HG03280 (cell line): ENCODE results near the gene RUNDC3A.

Source experiments
- ATAC-seq: cut with Tn5 transposase; IDR thresholded peaks from one replicate; pipeline ENCODE4 v1.9.1; 2021; ENCODE audit warnings: mild to moderate bottlenecking, moderate library complexity; ENCODE audit not compliant: unreplicated experiment

Gene RUNDC3A

DNA sequence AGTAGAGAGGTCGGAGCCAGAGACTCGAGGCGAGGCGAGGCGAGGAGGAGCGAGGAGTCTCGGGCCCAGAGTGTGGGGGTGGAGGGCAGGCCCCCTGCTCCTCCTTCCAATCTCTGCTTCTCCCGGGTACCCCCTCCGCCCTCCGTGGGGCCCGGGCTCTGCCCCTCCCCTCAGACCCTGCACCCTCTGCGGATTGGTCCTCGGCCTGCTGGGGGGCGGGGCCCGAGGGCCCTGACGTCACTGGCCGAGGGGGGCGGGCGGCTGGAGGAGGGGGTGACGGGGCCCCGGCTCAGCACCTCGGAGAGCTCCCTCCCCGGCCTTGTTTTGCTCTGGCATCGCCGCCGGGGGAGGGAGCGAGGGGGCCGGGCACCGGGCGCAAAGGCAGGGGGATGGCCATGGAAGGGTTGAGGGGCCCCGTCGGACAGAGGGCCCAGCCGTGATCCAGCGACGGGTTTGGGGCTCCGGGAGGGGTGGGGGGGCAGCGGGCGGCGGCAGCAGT, at the start of gene RUNDC3A:
Gene RUNDC3A (plus strand): TSS at position 282 of the 499 bp plus-strand sequence. CDS start 232 bp downstream, outside the sequence.
- ATAC-seq: peak; percentile 75

DNA sequence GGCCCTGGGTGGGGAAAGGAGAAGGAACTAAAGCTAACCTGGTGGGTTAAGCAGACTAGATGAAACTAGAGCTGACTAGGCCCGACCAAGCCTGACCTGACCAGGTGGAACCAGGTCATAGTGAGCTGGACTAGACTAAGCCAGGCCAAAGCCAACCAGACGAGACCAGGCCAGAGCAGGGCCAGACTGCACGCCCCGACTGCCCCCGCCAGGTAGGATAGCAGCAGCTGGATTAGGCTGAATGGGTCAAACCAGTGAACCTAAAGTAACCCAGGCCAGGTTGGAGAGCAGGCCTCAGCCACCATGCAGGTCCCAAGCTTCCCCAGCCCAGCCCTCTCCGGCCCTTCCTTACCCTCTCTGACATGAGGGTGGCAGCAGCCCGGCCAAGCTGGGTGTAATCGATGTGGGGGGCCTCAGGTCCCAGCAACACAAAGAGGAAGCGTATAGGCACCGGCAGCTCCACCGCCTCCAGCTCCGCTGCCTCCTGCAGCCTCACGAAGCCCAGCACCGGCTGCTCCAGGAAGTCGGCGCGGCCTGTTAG, 49.5 kb upstream of the RUNDC3A start:
- no peak for ATAC-seq

DNA sequence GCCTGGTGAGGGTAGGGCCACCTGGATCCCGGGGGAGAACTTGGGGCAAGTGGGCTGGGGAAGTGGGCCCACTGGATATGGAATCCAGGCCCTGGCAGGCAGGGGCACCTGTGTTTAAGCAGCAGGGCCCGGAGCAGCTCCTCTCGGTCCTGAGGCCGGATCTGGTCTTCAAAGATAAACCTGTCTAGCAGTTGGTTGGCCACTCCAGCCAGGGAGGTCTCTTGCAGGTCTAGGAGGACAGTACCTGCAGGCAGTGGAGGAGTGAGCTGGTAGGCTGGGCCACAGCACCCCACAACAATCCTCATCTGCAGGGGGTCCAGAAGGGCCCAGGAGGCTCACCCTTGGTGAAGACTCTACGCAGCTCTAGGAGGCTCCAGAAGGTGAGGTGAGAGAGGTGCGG, 48.1 kb upstream of the RUNDC3A start:
- ATAC-seq: no peak

DNA sequence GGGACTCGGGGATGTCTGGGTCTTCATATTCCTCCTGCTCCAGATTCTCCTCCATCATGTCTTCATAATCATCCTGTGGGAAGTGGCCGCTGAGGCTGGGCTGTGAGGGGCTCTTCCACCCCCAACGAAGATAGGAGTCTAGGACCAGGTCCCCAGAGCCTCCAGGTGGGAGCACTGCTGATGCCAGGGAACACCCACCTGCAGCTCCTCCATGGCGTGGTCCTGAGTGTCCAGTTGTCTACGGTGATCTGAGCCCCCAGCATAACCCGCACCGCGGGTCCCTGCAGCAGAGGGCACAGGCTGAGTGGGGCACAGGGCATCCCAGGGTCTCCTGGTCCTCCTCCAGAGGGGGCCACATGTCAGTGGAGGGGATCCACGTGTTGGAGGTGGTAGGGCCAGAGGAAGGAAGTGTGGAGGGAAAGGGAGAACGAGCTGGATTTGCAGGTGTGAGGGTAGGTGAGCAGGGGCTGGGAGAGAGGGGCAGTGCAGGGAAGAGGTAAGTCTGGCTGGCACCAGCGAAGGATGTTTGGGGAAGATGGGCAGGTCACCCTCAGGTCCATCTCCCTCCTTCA, 45.7 kb upstream of the RUNDC3A start:
- ATAC-seq: no peak

DNA sequence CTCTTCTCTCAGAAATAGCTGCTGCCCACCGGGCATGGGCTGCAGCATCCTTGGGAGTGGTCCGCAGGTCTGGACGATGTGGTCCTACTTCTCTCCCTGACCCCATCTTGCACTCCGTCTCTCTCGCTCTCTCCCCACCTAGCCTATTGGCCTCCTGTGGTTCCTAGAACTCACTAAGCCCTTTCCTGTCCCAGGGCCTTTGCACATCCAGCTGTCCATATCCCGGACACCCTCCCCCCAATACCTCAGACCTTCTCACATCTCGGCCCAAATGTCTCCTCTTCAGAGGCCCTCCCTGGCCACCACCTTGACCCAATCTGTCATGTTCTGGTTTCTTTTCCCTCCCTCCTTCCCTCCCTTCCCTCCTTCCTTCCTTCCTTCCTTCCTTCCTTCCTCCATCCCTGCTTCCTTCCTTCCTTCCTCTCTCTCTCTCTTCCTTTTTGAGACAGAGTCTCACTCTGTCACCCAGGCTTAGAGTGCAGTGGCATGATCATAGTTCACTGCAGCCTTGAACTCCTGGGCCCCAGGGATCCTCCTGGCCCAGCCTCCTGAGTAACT, 45.0 kb upstream of the RUNDC3A start:
- ATAC-seq: no peak

DNA sequence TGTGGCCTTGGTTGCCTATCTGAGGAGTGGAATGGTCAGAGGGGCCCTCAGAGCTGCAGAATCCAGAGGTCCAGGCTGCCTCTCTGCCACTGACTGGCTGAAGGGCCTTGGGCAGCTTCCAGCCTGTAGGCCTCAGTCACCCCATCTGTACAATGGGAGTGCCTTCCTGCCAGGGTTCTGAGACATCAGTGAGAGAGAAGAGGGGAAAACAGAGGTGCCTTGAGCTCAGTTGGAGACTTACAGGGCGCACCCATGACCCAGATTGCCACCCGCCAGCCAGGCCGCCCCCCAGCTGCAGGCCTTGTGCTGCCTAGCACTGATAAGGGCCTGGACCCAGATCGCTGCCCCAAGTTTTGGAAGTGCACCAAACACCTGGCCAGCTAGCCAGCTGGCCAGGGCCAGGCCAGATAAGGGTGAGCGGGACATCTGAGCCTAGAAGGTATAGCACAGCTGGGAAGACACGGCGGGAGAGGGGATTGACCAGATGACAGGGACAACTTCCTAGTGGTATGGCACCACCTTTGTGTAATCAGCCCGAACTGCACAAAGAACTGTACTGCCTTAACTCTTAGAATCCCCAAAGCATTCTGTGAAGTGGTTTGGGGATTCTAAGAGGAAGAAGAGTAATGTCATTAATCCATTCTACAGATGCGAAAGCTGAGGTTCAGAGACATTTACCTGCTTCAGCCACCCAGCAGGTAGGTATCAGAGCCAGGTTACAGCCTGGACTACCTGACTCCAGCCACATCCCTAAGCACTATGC, 41.8 kb upstream of the RUNDC3A start:
- ATAC-seq: no peak

DNA sequence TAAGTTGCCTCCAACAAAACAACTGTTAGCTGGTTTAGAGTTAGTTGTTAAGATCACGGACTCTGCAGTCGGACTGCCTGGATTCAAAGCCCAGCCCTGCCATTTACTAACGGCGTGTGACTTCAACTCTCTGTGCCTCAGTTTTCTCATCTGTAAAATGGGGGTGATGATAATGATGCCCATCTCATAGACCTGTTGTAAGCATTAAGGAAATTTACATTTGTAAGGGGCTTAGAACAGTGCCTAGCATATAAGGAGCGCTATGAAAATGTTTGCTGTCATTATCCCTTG, 41.3 kb upstream of the RUNDC3A start:
- no peak for ATAC-seq

DNA sequence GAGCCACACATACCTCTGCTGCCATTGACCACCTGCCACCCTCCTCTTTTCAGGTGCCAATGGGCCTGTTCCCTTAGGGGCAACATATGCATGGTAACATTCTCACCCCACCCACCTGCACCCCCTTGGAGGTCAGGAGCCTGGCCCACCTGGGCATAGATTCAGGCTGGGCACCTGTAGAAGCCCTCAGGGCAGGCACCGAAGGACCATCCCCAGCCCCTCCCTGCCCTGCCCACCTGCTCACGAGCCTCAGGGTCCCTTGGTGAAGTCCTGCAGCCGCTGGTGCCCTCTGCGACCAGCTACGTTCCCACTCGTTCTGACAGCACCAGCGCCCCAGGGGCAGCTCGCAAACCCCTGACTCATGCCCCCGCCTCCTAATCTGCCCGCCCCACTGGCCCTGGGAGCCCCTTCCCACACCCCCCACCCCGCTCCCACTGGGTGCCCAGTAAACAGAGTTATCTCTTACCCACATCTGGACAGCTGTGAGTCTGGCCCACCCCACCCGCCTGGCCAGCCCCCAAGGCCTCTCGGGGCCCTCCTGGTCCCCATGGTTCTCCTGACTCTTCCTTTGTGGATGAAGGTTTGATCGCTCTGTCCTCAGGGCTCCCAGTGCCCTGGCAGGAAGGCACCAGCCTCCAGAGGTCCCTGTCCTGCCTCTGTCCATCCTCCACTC, 40.4 kb upstream of the RUNDC3A start, which contains the start of gene SLC4A1:
Gene SLC4A1 (minus strand): TSS at position 318 of the 673 bp plus-strand sequence. CDS start 5,269 bp downstream, outside the sequence.
- no peak for ATAC-seq

DNA sequence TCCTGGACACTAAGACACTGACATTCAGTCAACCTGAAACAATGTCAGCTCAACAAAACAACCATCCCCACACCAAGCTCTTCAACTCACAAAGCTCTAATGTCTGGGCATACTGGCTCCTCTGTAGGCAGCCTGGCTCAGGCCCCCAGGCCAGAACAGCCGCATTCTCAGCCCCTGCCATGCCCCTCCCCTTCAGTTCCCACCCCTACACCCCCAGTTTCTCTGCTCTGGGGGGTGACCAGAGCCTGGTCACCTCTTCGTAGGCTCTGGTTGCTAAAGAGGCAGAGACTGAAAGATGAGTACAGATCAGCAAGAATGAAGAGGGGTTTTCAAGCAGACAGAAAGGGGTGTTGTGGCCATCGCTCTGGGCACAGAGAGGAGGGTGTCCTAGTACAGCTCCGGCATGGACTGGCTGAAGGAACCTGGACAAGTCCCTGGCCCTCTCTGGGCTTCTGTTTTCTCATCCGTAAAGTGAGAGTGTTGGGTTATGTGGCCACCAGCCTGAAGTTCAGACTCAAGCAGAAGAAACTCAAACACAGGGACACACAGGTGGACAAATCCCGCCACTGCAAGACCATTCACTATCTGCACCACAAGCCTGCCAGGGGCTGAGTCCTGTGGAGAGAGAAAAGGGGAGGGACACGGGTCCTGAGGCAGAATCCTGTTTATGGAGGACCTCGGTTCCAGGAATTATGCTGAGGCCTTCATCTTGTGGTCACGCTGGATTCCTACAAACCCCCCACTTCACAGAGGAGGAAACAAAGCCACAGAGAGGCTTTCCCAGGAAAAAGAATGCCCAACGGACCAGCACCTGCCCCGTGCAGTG, 39.5 kb upstream of the RUNDC3A start:
- ATAC-seq: no peak

DNA sequence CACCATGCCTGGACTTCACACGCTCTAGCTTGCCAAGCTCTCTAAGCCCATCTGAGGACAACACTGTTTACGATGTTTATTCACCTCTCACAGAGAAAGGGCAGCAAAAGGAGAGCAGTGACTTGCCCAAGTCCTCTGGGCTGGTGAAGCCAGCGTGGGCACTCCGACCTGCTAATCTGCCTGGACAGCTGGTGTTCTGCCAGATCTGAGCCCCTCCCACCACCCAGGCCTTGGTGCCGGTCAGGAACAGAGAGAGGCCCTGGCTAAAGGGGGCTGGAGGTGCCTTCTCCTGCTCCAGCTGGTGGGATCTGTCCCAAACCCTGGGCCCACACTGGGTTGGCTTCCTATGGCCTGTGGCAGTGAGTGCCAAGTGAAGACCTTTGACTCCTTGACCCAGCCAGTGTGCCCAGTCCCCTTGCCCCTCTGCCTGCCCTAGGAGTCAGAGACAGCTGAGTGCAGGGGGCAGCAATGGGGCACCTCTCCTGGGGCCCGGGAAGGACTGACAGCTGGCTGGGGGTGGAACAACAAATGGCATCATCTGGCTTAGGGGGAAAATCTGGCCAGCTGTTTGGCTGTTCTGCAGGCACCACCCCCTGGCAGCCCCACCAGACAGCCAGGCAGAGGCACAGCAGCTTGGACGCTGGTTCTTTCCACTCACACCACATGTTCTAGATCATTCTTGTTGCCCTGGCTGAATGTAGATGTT, 38.7 kb upstream of the RUNDC3A start:
- ATAC-seq: no peak

DNA sequence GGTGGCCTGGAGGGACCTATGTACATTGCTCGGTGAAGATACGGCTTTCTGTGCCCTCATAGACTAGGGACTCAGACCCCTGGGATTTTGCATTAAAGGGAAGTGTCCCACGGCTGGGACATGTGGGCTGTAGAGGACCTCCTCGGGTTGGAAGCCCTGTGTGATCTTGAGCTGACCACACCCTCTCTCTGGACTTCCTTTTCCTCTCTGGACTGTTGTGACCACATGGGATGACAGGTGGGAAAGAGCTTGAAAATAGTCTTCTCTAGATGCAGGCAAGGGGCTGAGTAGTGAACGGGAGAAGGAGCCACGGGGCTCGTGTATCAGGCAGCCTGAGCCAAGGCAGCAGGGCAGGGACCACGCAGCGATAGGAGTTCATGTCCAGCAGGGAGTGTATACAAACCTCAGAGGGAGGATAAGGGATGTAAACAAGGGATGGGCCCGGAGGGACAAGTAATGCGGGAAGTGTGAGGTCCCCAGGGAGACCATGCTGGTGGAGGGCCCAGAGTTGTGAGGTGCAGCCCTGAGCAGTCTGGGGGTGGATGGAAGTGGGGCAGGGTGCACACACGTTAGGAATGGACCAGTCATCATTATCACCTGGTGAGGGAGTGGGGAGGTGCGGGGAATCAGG, 36.0 kb upstream of the RUNDC3A start:
- no peak for ATAC-seq

DNA sequence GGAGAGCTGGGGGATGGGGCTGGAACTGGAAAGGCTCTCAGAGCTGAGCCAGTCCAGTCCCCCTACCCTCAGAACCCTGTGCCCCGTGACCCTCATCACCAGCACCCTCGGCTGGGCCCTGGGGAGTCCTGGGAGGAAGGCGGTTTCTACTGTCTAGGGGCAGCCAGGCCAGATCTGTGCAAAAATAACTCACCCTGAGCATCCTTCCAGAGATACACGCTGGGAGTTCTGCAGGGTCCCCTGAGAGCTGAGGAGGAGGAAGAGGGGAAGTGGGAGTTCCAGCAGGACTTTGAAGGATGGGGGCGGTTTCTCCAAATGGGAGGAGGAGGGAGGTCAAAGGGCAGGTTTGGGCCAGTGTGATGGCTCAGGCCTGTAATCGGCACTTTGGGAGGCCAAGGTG, 35.4 kb upstream of the RUNDC3A start:
- ATAC-seq: no peak

DNA sequence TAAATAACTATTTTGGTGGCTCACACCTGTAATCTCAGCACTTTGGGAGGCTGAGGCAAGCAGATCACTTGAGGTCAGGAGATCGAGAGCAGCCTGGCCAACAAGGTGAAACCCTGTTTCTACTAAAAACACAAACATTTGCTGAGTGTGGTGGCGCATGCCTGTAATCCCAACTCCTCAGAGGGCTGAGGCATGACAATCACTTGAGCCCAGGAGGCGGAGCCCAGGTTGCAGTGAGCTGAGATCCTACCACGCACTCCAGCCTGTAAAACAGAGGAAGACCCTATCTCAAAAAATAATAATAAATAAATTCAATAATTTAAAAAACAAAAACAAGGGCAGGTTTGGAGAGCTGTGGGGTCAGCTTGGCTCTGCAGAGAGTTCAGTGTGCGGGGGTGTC, 34.8 kb upstream of the RUNDC3A start:
- no peak for ATAC-seq

DNA sequence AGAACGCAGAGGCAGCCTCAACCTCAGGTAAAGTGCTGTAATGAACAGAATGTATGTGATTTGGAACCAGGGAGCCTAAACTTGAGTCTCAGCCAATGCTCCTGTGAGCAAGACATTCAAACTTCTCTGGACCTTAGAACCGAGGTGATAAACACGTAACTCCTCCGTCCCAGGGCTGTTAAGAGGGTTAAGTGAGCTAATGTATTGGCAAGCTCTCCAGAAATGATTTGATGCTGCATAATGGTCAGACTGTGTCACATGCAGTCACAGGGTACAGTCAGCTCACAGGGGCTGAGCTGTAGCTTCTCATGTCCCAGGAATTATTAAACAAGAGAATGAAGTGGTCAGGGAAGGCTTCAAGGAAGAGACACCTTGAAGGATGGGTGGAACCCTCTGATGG, 30.4 kb upstream of the RUNDC3A start:
- no peak for ATAC-seq

DNA sequence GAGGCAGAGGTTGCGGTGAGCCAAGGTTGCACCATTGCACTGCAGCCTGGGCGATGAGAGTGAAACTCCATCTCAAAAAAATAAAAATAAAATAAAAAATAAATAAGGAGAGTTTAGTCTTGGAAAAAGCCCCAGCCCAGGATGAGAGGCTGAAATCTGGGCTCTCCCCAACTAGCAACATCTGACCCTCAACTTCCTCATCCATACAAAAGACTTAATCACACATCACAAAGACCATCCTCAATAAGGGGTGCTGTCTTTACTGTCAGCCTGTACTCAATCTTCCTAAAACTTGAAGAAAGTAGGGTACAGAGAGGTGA, 29.1 kb upstream of the RUNDC3A start:
- no peak for ATAC-seq

DNA sequence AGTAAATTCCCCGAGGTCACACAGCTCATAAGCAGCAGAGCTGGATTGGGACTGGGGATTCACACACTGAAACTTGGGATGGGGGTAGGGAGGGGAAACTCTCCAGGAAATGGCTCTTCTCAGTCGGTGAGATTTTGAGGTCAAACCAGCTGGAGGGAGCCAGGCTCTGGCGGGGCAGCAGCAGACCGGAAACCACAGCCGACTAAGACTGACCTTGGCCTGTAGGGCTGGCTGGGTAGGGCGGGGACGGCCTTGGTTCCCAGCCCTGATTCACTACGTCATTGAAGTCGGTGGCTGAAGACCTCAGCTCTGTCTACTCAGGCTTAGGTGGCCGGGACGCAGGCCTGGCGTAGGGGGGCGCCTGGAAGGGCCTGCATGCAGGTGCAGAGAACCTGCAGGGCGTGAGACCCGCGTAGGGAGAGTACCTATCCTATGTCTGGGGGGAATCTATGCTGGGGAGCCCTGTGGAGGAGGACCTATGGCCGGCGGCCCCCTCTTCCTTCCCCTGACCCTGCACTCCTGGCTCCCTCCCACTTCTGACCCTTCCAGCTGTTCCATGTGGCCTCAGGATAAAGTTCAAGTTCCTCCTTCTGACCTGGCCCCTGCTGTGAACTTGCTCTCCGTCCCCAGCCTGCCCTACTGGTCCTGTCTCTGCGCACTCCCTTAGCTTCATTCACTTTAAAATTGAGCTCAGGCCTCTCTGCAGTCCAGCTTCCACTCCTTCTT, 28.6 kb upstream of the RUNDC3A start:
- peak; percentile 87 for ATAC-seq

DNA sequence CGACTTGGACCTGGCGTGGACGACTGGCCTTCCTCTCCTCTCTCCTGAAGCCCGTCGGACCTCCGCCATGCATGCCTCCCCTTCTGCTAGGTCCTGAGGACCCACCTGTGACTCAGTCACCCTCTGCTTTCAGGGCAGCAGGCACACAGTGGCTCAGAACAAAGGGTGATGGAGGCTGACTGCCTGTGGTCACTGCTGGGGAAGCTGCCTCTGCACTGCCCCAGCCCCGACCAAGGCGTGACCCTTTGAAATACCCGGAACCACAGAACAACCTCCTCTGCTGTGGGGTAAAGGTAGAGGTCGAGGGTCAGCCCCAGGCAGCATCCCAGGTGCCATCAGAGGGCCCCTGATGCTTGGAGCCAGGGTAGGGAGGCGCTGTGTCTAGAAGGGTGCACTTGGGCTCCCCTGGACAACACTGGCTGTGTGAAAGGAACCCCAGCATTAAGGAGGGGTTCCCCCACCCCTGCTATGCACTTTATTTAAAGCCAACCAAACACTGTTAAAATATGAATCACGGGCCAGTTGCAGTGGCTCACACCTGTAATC, 27.9 kb upstream of the RUNDC3A start:
- no peak for ATAC-seq

DNA sequence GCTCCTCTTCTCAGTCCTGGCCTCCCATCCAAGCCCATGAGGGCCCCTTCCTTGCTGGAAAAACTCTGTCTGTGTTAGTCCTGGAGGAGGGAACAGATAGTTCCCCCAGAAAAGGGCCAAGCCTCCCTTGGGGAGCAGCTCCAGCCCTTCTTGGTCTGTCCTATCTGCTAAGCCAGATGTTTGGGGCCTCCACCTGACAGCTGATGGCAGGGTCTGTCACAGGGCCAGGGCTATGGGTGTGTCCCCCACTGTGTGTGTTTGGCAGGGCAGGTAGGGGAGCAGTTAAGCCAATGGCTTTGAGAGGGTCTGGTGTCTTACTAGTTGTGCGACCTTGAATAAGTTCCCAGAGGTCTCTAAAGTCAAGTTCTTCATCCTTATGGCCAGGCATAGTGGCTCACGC, 26.8 kb upstream of the RUNDC3A start:
- no peak for ATAC-seq

DNA sequence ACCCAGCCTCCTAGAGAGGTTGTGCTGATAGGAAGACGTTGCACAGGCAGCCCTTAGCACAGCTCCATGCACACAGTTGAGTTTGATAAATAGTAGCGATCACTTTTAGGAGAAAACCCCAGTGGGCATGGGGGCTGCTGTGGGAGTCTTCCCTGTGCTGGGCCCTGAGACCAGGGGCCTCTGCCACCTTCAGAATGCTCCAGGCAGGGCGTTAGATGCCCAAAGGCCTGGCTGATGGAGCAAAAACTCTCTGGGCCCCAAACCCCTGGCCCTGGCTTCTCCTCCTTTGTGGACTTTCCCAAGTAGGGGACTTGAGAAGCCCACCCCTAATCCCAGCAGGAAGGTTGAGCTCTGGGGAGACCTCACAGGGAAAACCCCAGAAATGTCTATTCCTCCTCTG, 26.1 kb upstream of the RUNDC3A start:
- ATAC-seq: no peak
